H1 (cell line): ENCODE data around the gene CKS1B. TPM values are rescaled to one million over a fixed set of nuclear protein-coding genes. Genes with fewer than 3 reads are reported as not detected.

ENCODE experiments used
- CTCF ChIA-PET: fragments of 300-600 bp; sonication (Branson Sonifier 250); formaldehyde crosslinking; loops from one replicate; lab custom pipeline; 2021; ENCODE audit not compliant: partially characterized antibody; lab: Charles Lee
- POLR2A ChIA-PET: fragments of 300-600 bp; sonication (Branson Sonifier 250); formaldehyde crosslinking; loops from one replicate; lab custom pipeline; 2021; ENCODE audit warnings: inconsistent platforms; ENCODE audit not compliant: partially characterized antibody; lab: Charles Lee
- DNase-seq, 2 experiments: peaks; one replicate each; pipeline versions ENCODE4 v3.0.0 to v3.0.0-alpha.2; 2010 to 2022; ENCODE audit warnings: low spot score in 2 of 2, low read depth in 1 of 2, mixed read lengths in 1 of 2
- FAIRE-seq: peaks from 2 replicates; lab custom pipeline; 2011; peaks lifted over from hg19 to GRCh38; lab: Jason Lieb, UNC
- H2AFZ ChIP-seq: 2 replicates; pipeline ENCODE4 v1.8.1; 2012; ENCODE audit warnings: low read length, inconsistent platforms
- H2AK5ac ChIP-seq: 2 replicates; pipeline ENCODE4 v1.6.1; 2013; ENCODE audit warnings: low read depth, low read length
- H2BK120ac ChIP-seq: replicated peaks from 2 replicates; pipeline ENCODE3; 2013; ENCODE audit warnings: low read depth, low read length, inconsistent platforms
- H2BK12ac ChIP-seq: 2 replicates; pipeline ENCODE4 v1.6.1; 2013; ENCODE audit warnings: low read depth, low read length
- H2BK15ac ChIP-seq: 2 replicates; pipeline ENCODE4 v1.6.1; 2013; ENCODE audit warnings: low read length
- H2BK20ac ChIP-seq: 2 replicates; pipeline ENCODE4 v1.6.1; 2013; ENCODE audit warnings: low read length
- H2BK5ac ChIP-seq: 2 replicates; pipeline ENCODE4 v1.6.1; 2013; ENCODE audit warnings: low read depth, low read length
- H3K14ac ChIP-seq: 2 replicates; pipeline ENCODE4 v1.6.1; 2013; ENCODE audit warnings: inconsistent platforms; ENCODE audit not compliant: insufficient read length
- H3K18ac ChIP-seq: 2 replicates; pipeline ENCODE4 v1.6.1; 2013; ENCODE audit warnings: low read length; ENCODE audit errors: extremely low read depth
- H3K23ac ChIP-seq: 2 replicates; pipeline ENCODE4 v1.6.1; 2013; ENCODE audit warnings: inconsistent platforms; ENCODE audit not compliant: insufficient read length
- H3K23me2 ChIP-seq: 2 replicates; pipeline ENCODE4 v1.6.1; 2013; ENCODE audit warnings: low read depth, low read length
- H3K27ac ChIP-seq: 2 replicates; pipeline ENCODE4 v1.6.1; 2011; ENCODE audit warnings: low read depth, low read length, inconsistent platforms
- H3K27me3 ChIP-seq, 4 experiments: replicated peaks in 1 of 4; 1 replicate in 1 of 4; 2 replicates in 3 of 4; pipeline versions ENCODE4 v1.6.1 to v1.8.1; 2011 to 2013; ENCODE audit warnings: low read length in 3 of 4, mild to moderate bottlenecking in 3 of 4, inconsistent platforms in 2 of 4, mixed read lengths in 2 of 4, moderate library complexity in 1 of 4; ENCODE audit not compliant: control insufficient read depth in 3 of 4, insufficient read depth in 3 of 4; ENCODE audit errors: extremely low read depth in 1 of 4
- H3K36me3 ChIP-seq, 4 experiments: 2 replicates each; pipeline versions ENCODE4 v1.6.1 to v1.8.1; 2011 to 2013; ENCODE audit warnings: mild to moderate bottlenecking in 4 of 4, low read length in 3 of 4, moderate library complexity in 2 of 4, control low read depth in 1 of 4, inconsistent platforms in 1 of 4; ENCODE audit not compliant: insufficient read depth in 4 of 4, control insufficient read depth in 2 of 4
- H3K4ac ChIP-seq: replicated peaks from 2 replicates; pipeline ENCODE3; 2013; ENCODE audit warnings: low read length, low read depth, mixed read lengths, inconsistent platforms; ENCODE audit not compliant: insufficient read length
- H3K4me1 ChIP-seq, 4 experiments: replicated peaks in 1 of 4; 1 replicate in 1 of 4; 2 replicates in 3 of 4; pipeline versions ENCODE4 v1.6.1 to v1.8.1; 2011 to 2013; ENCODE audit warnings: low read length in 3 of 4, inconsistent platforms in 2 of 4, mixed read lengths in 1 of 4; ENCODE audit not compliant: insufficient read depth in 4 of 4, control insufficient read depth in 3 of 4
- H3K4me2 ChIP-seq, 2 experiments: 2 replicates each; pipeline versions ENCODE4 v1.6.1 to v1.8.1; 2011 to 2013; ENCODE audit warnings: low read depth in 2 of 2, low read length in 2 of 2, control low read depth in 1 of 2, inconsistent platforms in 1 of 2, mild to moderate bottlenecking in 1 of 2; ENCODE audit not compliant: insufficient read depth in 1 of 2
- H3K4me3 ChIP-seq, 4 experiments: fragments of 200-600, 300-600 bp in 1 of 4; sonication (generic), shearing (Covaris generic), sonication (Bioruptor Twin) in 1 of 4; 2 replicates each; pipeline versions ENCODE4 v1.5.1 to v1.8.1; 2011 to 2016; ENCODE audit warnings: low read length in 4 of 4, low read depth in 3 of 4, control low read depth in 2 of 4, inconsistent platforms in 2 of 4, mild to moderate bottlenecking in 2 of 4, mixed read lengths in 1 of 4, moderate library complexity in 1 of 4; ENCODE audit not compliant: insufficient read depth in 2 of 4; ENCODE audit errors: extremely low read depth in 1 of 4
- H3K56ac ChIP-seq: replicated peaks from 2 replicates; pipeline ENCODE3; 2013; ENCODE audit warnings: low read depth, mild to moderate bottlenecking, mixed read lengths, low read length, inconsistent platforms; ENCODE audit not compliant: insufficient read length
- H3K79me1 ChIP-seq: 2 replicates; pipeline ENCODE4 v1.6.1; 2013; ENCODE audit warnings: low read depth, low read length, control low read depth
- H3K79me2 ChIP-seq, 2 experiments: 2 replicates each; pipeline versions ENCODE4 v1.6.1 to v1.8.1; 2012 to 2013; ENCODE audit warnings: low read length in 2 of 2, mild to moderate bottlenecking in 2 of 2, inconsistent platforms in 1 of 2; ENCODE audit not compliant: insufficient read depth in 2 of 2, control insufficient read depth in 1 of 2
- H3K9ac ChIP-seq, 4 experiments: replicated peaks in 1 of 4; 1 replicate in 1 of 4; 2 replicates in 3 of 4; pipeline versions ENCODE4 v1.6.1 to v1.8.1; 2011 to 2013; ENCODE audit warnings: low read depth in 3 of 4, low read length in 3 of 4, control low read depth in 2 of 4, mild to moderate bottlenecking in 2 of 4, moderate library complexity in 2 of 4, inconsistent platforms in 1 of 4; ENCODE audit errors: extremely low read depth in 1 of 4
- H3K9me3 ChIP-seq, 2 experiments: 2 replicates each; pipeline versions ENCODE4 v1.6.1 to v1.8.1; 2012 to 2013; ENCODE audit warnings: mild to moderate bottlenecking in 2 of 2, moderate library complexity in 2 of 2, control low read depth in 1 of 2, inconsistent platforms in 1 of 2, low read depth in 1 of 2, low read length in 1 of 2, mixed read lengths in 1 of 2; ENCODE audit not compliant: insufficient read depth in 2 of 2
- H4K20me1 ChIP-seq, 2 experiments: replicated peaks in 1 of 2; 2 replicates each; pipeline versions ENCODE3 to v1.8.1; 2011 to 2013; ENCODE audit warnings: inconsistent platforms in 2 of 2, low read length in 2 of 2, mild to moderate bottlenecking in 1 of 2; ENCODE audit not compliant: insufficient read depth in 2 of 2, control insufficient read depth in 1 of 2
- H4K5ac ChIP-seq: 2 replicates; pipeline ENCODE4 v1.6.1; 2013; ENCODE audit warnings: low read length, low read depth, mixed read lengths, inconsistent platforms; ENCODE audit not compliant: insufficient read length
- H4K8ac ChIP-seq: 2 replicates; pipeline ENCODE4 v1.8.0; 2013; ENCODE audit warnings: mild to moderate bottlenecking, moderate library complexity, low read length, inconsistent platforms; ENCODE audit not compliant: insufficient read depth; ENCODE audit errors: extremely low read depth
- H4K91ac ChIP-seq: replicated peaks from 2 replicates; pipeline ENCODE3; 2013; ENCODE audit warnings: low read length, mixed read lengths, inconsistent platforms; ENCODE audit not compliant: insufficient read length
- ASH2L ChIP-seq: fragments of 200-600, 300-600 bp; sonication (generic); IDR thresholded peaks from one replicate; pipeline ENCODE4 v1.7.1; 2017; ENCODE audit warnings: low read length
- EP300 ChIP-seq, 2 experiments: IDR thresholded peaks; 1 replicate in 1 of 2; 2 replicates in 1 of 2; pipeline ENCODE4 v1.6.1; 2011 to 2012; ENCODE audit warnings: low read depth in 2 of 2, low read length in 2 of 2, mild to moderate bottlenecking in 2 of 2, borderline replicate concordance in 1 of 2, inconsistent platforms in 1 of 2, moderate library complexity in 1 of 2
- HDAC2 ChIP-seq, 2 experiments: fragments of 300-600 bp in 1 of 2; sonication (generic) in 1 of 2; IDR thresholded peaks; 2 replicates each; pipeline ENCODE4 v1.6.1; 2011 to 2012; ENCODE audit warnings: low read depth in 2 of 2, low read length in 2 of 2, mild to moderate bottlenecking in 2 of 2, moderate library complexity in 2 of 2, borderline replicate concordance in 1 of 2, inconsistent platforms in 1 of 2
- PHF8 ChIP-seq: fragments of 200-600 bp; sonication (generic); conservative IDR thresholded peaks from 2 replicates; pipeline ENCODE4 v1.7.1; 2012; ENCODE audit warnings: low read depth, mild to moderate bottlenecking, inconsistent platforms, low read length, moderate library complexity
- POLR2A ChIP-seq, 2 experiments: IDR thresholded peaks; 1 replicate in 1 of 2; 2 replicates in 1 of 2; pipeline ENCODE4 v1.6.1; 2011; ENCODE audit warnings: low read depth in 2 of 2, low read length in 2 of 2, mild to moderate bottlenecking in 2 of 2; ENCODE audit errors: control extremely low read depth in 1 of 2
- RXRA ChIP-seq: IDR thresholded peaks from 2 replicates; pipeline ENCODE4 v1.6.1; 2011; ENCODE audit warnings: low read depth, mild to moderate bottlenecking, low read length, moderate library complexity; ENCODE audit not compliant: insufficient read depth
- SP1 ChIP-seq: IDR thresholded peaks from 2 replicates; pipeline ENCODE4 v1.6.1; 2011; ENCODE audit warnings: low read depth, low read length
- TEAD4 ChIP-seq: IDR thresholded peaks from 2 replicates; pipeline ENCODE4 v1.6.1; 2012; ENCODE audit warnings: low read depth, low read length, inconsistent platforms, mixed read lengths
- WGBS, 2 experiments: shearing (Covaris generic) in 1 of 2; methylation state at CpG; one replicate each; pipeline versions ENCODE4 v1.1.6 to v1.1.7; 2013 to 2015; ENCODE audit warnings: low lambda C conversion rate in 2 of 2, mixed read lengths in 2 of 2, inconsistent platforms in 1 of 2, low coverage in 1 of 2, missing lambda C conversion rate in 1 of 2; ENCODE audit not compliant: insufficient replicate concordance in 2 of 2, insufficient coverage in 1 of 2, insufficient read length in 1 of 2; ENCODE audit errors: extremely low coverage in 1 of 2, missing lambda C conversion rate in 1 of 2; 5-methylcytosine and 5-hydroxymethylcytosine counted together
- polyA plus RNA-seq, 7 experiments: library from polyadenylated mRNA; depleted of rRNA in 3 of 7; stranded (reverse) in 5 of 7; unstranded in 2 of 7; fragments of >200 nt in 5 of 7; fragments of 200-250 nt in 2 of 7; gene quantifications; 1 replicate in 5 of 7; 2 replicates in 1 of 7; 4 replicates in 1 of 7; pipeline versions ENCODE4 v1.2.1 to v1.2.3, GENCODE V29; 2011 to 2013; ENCODE audit warnings: missing spikeins in 2 of 7, mixed read lengths in 2 of 7
- total RNA-seq: library from RNA; stranded (reverse); fragmentation: NEBNext Ultra II Directional; extraction: Animal tissue kit (Norgen Biotek cat#: 25700); gene quantifications from 2 replicates; pipeline ENCODE4 v1.2.1, GENCODE V29; 2021
- TF ChIP-seq, protein P1 (sequence below): IDR thresholded peaks from 2 replicates; pipeline ENCODE4 v1.6.1; 2012; ENCODE audit warnings: inconsistent platforms

The CKS1B gene
- total and polyA plus RNA-seq, 2 of the 8 experiments (the other 6 are each of a cell fraction or from before 2014, with no cell fraction given): 294 to 1,025 TPM

GRCh38 chr1:155017041-155017945 lies 42.8 kb downstream of the CKS1B start:
- no peaks in the 10 kb centered on the region for H3K23me2 ChIP-seq
- FAIRE-seq: no peak
- peak overlapping the region; percentile 4 to 59; a peak in 3 of 4 replicates for H3K4me2 ChIP-seq
- TF ChIP-seq POLR2A (IDR thresholded peaks at IDR 0.05; ENCODE audit: control extremely low read depth in 1 of 2, low read depth in 2 of 2, low read length in 2 of 2): peak in 1 of 2 experiments; percentile 20; a peak in 1 of 3 replicates
- TF ChIP-seq SP1: peak; percentile 33; the same call in 1 of the 2 replicates
- peak; percentile 49 for TF ChIP-seq ASH2L
- TF ChIP-seq RXRA: no peak
- TF ChIP-seq TEAD4: peak; percentile 29; the same call in 1 of the 2 replicates
- peak; percentile 64; the same call in 1 of the 2 replicates for TF ChIP-seq PHF8
- TF ChIP-seq, protein P1, sequence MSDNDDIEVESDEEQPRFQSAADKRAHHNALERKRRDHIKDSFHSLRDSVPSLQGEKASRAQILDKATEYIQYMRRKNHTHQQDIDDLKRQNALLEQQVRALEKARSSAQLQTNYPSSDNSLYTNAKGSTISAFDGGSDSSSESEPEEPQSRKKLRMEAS: peak; percentile 75
- peak; percentile 15 to 43; a peak in 1 of 4 replicates for TF ChIP-seq HDAC2 (IDR thresholded peaks at IDR 0.05; ENCODE audit: borderline replicate concordance in 1 of 2, low read depth in 2 of 2, low read length in 2 of 2)
- peak in 1 of 2 experiments; percentile 78; a peak in 2 of 3 replicates for TF ChIP-seq EP300 (IDR thresholded peaks at IDR 0.05; ENCODE audit: borderline replicate concordance in 1 of 2, low read depth in 2 of 2, low read length in 2 of 2)

More at GRCh38 chr1:155017041-155017945, 42.8 kb downstream of the CKS1B start:
- H3K4ac ChIP-seq: peak overlapping the region; percentile 58
- no peaks in the 10 kb centered on the region for H4K20me1 ChIP-seq
- CTCF ChIA-PET: interaction anchor here (0.6 to 18.6 kb wide), 25 partner anchors 8 to 210 kb away, joined by 3 to 354 read pairs (median 4); partner anchors contain the start of genes ADAM15, DCST1, DCST2 and EFNA4
- H2BK20ac ChIP-seq: 0 out of 2 replicates have a peak overlapping the region, but pooled peaks have one; percentile 80
- no peak overlapping the region for H2BK120ac ChIP-seq
- no peak overlapping the region for H2AK5ac ChIP-seq
- H4K8ac ChIP-seq: peak overlapping the region; percentile 45; the same call in 1 of the 2 replicates
- peak; percentile 89 to 92 for DNase-seq
- H2BK15ac ChIP-seq: no peak overlapping the region; the same call in 1 of the 2 replicates
- peak overlapping the region in 2 of 4 experiments; percentile 38 to 41; a peak in 3 of 7 replicates for H3K9ac ChIP-seq
- H3K36me3 ChIP-seq: peaks cover 0 to 29% (median 13%) of the 10 kb centered on the region in 4 experiments; a peak in 4 of 8 replicates
- H3K27ac ChIP-seq: peak overlapping the region; percentile 71; the same call in 1 of the 2 replicates
- 6% methylated on average over 18 of the region's 49 CpGs; no CpG with 5 or more reads in 1 of the 2 experiments for WGBS, 2 experiments
- H3K79me1 ChIP-seq: peaks cover 3% of the 10 kb centered on the region; the same call in 1 of the 2 replicates
- POLR2A ChIA-PET: interaction anchor here (0.6 to 14.8 kb wide), 15 partner anchors 12 to 180 kb away, joined by 3 to 128 read pairs (median 5); partner anchors contain the start of genes ADAM15, CKS1B, DCST1 and DCST2
- H3K56ac ChIP-seq: no peak overlapping the region
- no peak overlapping the region for H4K91ac ChIP-seq
- H3K23ac ChIP-seq: no peak overlapping the region
- H3K9me3 ChIP-seq: no peaks in the 10 kb centered on the region
- peak overlapping the region; percentile 85; the same call in 1 of the 2 replicates for H2BK5ac ChIP-seq
- H3K79me2 ChIP-seq: peaks cover 0 to 9% of the 10 kb centered on the region in 2 experiments; a peak in 2 of 4 replicates
- H3K4me1 ChIP-seq: peaks cover 8 to 23% (median 16%) of the 10 kb centered on the region in 4 experiments
- H3K27me3 ChIP-seq: peaks cover 0 to 2% (median 0%) of the 10 kb centered on the region in 4 experiments; a peak in 1 of 7 replicates
- H3K14ac ChIP-seq: no peak overlapping the region
- H2AFZ ChIP-seq: no peak overlapping the region
- peak overlapping the region; percentile 83 for H3K18ac ChIP-seq
- peak overlapping the region; percentile 10 for H4K5ac ChIP-seq
- H2BK12ac ChIP-seq: peak overlapping the region; percentile 68
- peak overlapping the region; percentile 21 to 60 (median 39); a peak in 7 of 8 replicates for H3K4me3 ChIP-seq
